ENCODE results near the gene LRR1.

The LRR1 gene

GRCh38 chr14:49581209-49582112 lies 17.3 kb upstream of the LRR1 start:
- no peak overlapping the region for H3K4me3 ChIP-seq (ENCODE audit: low read length)
- no peak for DNase-seq (ENCODE audit: low read depth)
- no peak for TF ChIP-seq CTCF (conservative IDR thresholded peaks at IDR 0.05; ENCODE audit: low read length)

GRCh38 chr14:49582113-49582977 lies 16.4 kb upstream of the LRR1 start:
- TF ChIP-seq CTCF (conservative IDR thresholded peaks at IDR 0.05; ENCODE audit: low read length): no peak
- no peak overlapping the region for H3K4me3 ChIP-seq (ENCODE audit: low read length)
- no peak for DNase-seq (ENCODE audit: low read depth)

GRCh38 chr14:49583629-49584028 lies 15.1 kb upstream of the LRR1 start:
- no peak overlapping the region for H3K4me3 ChIP-seq (ENCODE audit: low read length)
- TF ChIP-seq CTCF (conservative IDR thresholded peaks at IDR 0.05; ENCODE audit: low read length): no peak
- DNase-seq (ENCODE audit: low read depth): no peak

- no peak for TF ChIP-seq CTCF (conservative IDR thresholded peaks at IDR 0.05; ENCODE audit: low read length)
- peak overlapping the region; percentile 91 for H3K4me3 ChIP-seq (ENCODE audit: low read length)
- no peak for DNase-seq (ENCODE audit: low read depth)
Observed at GRCh38 chr14:49584058-49584457, 14.7 kb upstream of the LRR1 start.

GRCh38 chr14:49584981-49585640 lies 13.6 kb upstream of the LRR1 start:
- peak; percentile 21 for DNase-seq (ENCODE audit: low read depth)
- peak overlapping the region; percentile 91 for H3K4me3 ChIP-seq (ENCODE audit: low read length)

- TF ChIP-seq CTCF (conservative IDR thresholded peaks at IDR 0.05; ENCODE audit: low read length): no peak
- peak; percentile 98 for DNase-seq (ENCODE audit: low read depth)
Observed at GRCh38 chr14:49585803-49586672, 12.7 kb upstream of the LRR1 start, which contains the start of gene RPS29. RPS29 (minus strand) TSS chr14:49586380; CDS start chr14:49586346, 34 bp downstream.

More at GRCh38 chr14:49585803-49586672, 12.7 kb upstream of the LRR1 start, which contains the start of gene RPS29:
- H3K4me3 ChIP-seq (ENCODE audit: low read length): peak within 1 kb of the TSS; percentile 91
